Keratinocyte (primary cell): ENCODE results near the gene TMPRSS4. TPM values are rescaled to one million over a fixed set of nuclear protein-coding genes. Genes with fewer than 3 reads are reported as not detected.
A peak's percentile ranks its signal among the peaks of the same experiment; 100 is the strongest.

ENCODE experiments used
- DNase-seq: peaks from one replicate; pipeline ENCODE4 v3.0.0-alpha.2; 2011; ENCODE audit warnings: low read depth, missing footprints, low spot score
- FAIRE-seq: peaks from 2 replicates; lab custom pipeline; 2011; peaks lifted over from hg19 to GRCh38; lab: Jason Lieb, UNC
- H2AFZ ChIP-seq: 2 replicates; pipeline ENCODE4 v1.6.0; 2012; ENCODE audit warnings: low read length, control low read depth, inconsistent platforms; ENCODE audit not compliant: control insufficient read depth
- H3K27ac ChIP-seq: 2 replicates; pipeline ENCODE4 v1.5.1; 2011; ENCODE audit warnings: low read length; ENCODE audit not compliant: control insufficient read depth, insufficient read depth
- H3K27me3 ChIP-seq: 3 replicates; pipeline ENCODE4 v1.6.0; 2011; ENCODE audit warnings: low read length; ENCODE audit not compliant: control insufficient read depth, insufficient read depth; ENCODE audit errors: extremely low read depth
- H3K36me3 ChIP-seq, 2 experiments: 2 replicates in 1 of 2; 3 replicates in 1 of 2; pipeline ENCODE4 v1.5.1; 2011; ENCODE audit warnings: low read length in 2 of 2, mild to moderate bottlenecking in 1 of 2; ENCODE audit not compliant: control insufficient read depth in 2 of 2, insufficient read depth in 2 of 2; ENCODE audit errors: extremely low read depth in 1 of 2
- H3K4me1 ChIP-seq: 3 replicates; pipeline ENCODE4 v1.5.1; 2011; ENCODE audit warnings: low read length; ENCODE audit not compliant: control insufficient read depth, insufficient read depth; ENCODE audit errors: extremely low read depth
- H3K4me2 ChIP-seq: 3 replicates; pipeline ENCODE4 v1.6.0; 2011; ENCODE audit warnings: low read depth, low read length; ENCODE audit not compliant: control insufficient read depth, insufficient read depth; ENCODE audit errors: extremely low read depth
- H3K4me3 ChIP-seq, 3 experiments: fragments of 200-600 bp in 1 of 3; sonication (generic) in 1 of 3; 2 replicates in 2 of 3; 3 replicates in 1 of 3; pipeline ENCODE4 v1.5.1; 2011 to 2016; ENCODE audit warnings: low read length in 3 of 3, mild to moderate bottlenecking in 3 of 3, control low read depth in 2 of 3, inconsistent platforms in 1 of 3, low read depth in 1 of 3, mixed read lengths in 1 of 3, mixed run types in 1 of 3, moderate library complexity in 1 of 3; ENCODE audit not compliant: control insufficient read depth in 2 of 3, insufficient read depth in 2 of 3; ENCODE audit errors: extremely low read depth in 1 of 3
- H3K79me2 ChIP-seq: 2 replicates; pipeline ENCODE4 v1.6.0; 2012; ENCODE audit warnings: low read length; ENCODE audit not compliant: control insufficient read depth, insufficient read depth
- H3K9ac ChIP-seq: 3 replicates; pipeline ENCODE4 v1.6.0; 2011; ENCODE audit warnings: low read length; ENCODE audit not compliant: control insufficient read depth, insufficient read depth; ENCODE audit errors: extremely low read depth
- H3K9me1 ChIP-seq: 3 replicates; pipeline ENCODE4 v1.6.0; 2011; ENCODE audit warnings: low read length; ENCODE audit not compliant: control insufficient read depth, insufficient read depth; ENCODE audit errors: extremely low read depth
- H3K9me3 ChIP-seq: 2 replicates; pipeline ENCODE4 v1.5.1; 2012; ENCODE audit warnings: low read depth, low read length; ENCODE audit not compliant: control insufficient read depth
- H4K20me1 ChIP-seq: 3 replicates; pipeline ENCODE4 v1.6.0; 2011; ENCODE audit warnings: low read length; ENCODE audit not compliant: control insufficient read depth, insufficient read depth; ENCODE audit errors: extremely low read depth
- CTCF ChIP-seq, 3 experiments: IDR thresholded peaks in 1 of 3; conservative IDR thresholded peaks in 1 of 3; optimal IDR thresholded peaks in 1 of 3; 2 replicates in 2 of 3; 3 replicates in 1 of 3; pipeline versions ENCODE3 to v1.5.1; 2011; ENCODE audit warnings: low read length in 3 of 3, mild to moderate bottlenecking in 3 of 3, moderate library complexity in 2 of 3, control low read depth in 1 of 3, inconsistent platforms in 1 of 3; ENCODE audit not compliant: insufficient read depth in 2 of 3; ENCODE audit errors: extremely low read depth in 1 of 3
- EZH2 ChIP-seq: IDR thresholded peaks from one replicate; pipeline ENCODE4 v1.6.1; 2012; ENCODE audit warnings: inconsistent platforms, mild to moderate bottlenecking, low read length, moderate library complexity
- dilution Hi-C: fragments of 300-500 bp; cut with MboI; formaldehyde crosslinking; loops from one replicate; pipeline ENCODE4 v1.7.0; 2020; ENCODE audit warnings: low sequenced_read_pairs; ENCODE audit not compliant: extremely low pct_ligation_motif_present
- polyA plus RNA-seq, 5 experiments: library from polyadenylated mRNA; depleted of rRNA in 3 of 5; stranded (reverse) in 3 of 5; stranded (forward) in 1 of 5; unstranded in 1 of 5; fragments of >200 nt; gene quantifications; 1 replicate in 1 of 5; 2 replicates in 3 of 5; 3 replicates in 1 of 5; pipeline versions ENCODE4 v1.2.1 to v1.2.3, GENCODE V29; 2011 to 2012; ENCODE audit warnings: missing spikeins in 2 of 5, low read depth in 1 of 5, low replicate concordance in 1 of 5

TMPRSS4 gene
- polyA plus RNA-seq, 1 donor (not counting 4 experiments of a cell fraction or from before 2014, with no cell fraction given) = 1.2 TPM

- H3K27ac ChIP-seq = no peak overlapping the region
- no peak overlapping the region for H3K4me2 ChIP-seq
Measured at GRCh38 chr11:118088531-118088930, 11.7 kb downstream of the TMPRSS4 start.

GRCh38 chr11:118090545-118091162, 13.8 kb downstream of the TMPRSS4 start:
- no peak overlapping the region for H3K4me3 ChIP-seq
- TF ChIP-seq EZH2 = no peak
- no peak for TF ChIP-seq CTCF (optimal IDR thresholded peaks at IDR 0.05 in 1 of 3, IDR thresholded peaks at IDR 0.05 in 1 of 3, conservative IDR thresholded peaks at IDR 0.05 in 1 of 3; ENCODE audit: extremely low read depth in 1 of 3, insufficient read depth in 2 of 3, low read length in 3 of 3)
- FAIRE-seq = no peak
- no peaks in the 10 kb centered on the region for H3K36me3 ChIP-seq
- H3K9me1 ChIP-seq = no peaks in the 10 kb centered on the region
- H3K4me2 ChIP-seq = peak overlapping the region; percentile 33
- H2AFZ ChIP-seq = no peak overlapping the region
- no peak for DNase-seq
- no peaks in the 10 kb centered on the region for H3K79me2 ChIP-seq
- H3K27me3 ChIP-seq = no peaks in the 10 kb centered on the region
- no peak overlapping the region for H3K9ac ChIP-seq
- dilution Hi-C loops = no loop called here
- no peaks in the 10 kb centered on the region for H4K20me1 ChIP-seq
- peaks cover 8% of the 10 kb centered on the region for H3K4me1 ChIP-seq
- peaks cover 20% of the 10 kb centered on the region for H3K9me3 ChIP-seq
- no peak overlapping the region for H3K27ac ChIP-seq

More at GRCh38 chr11:118088531-118088930, 11.7 kb downstream of the TMPRSS4 start:
- H2AFZ ChIP-seq = no peak overlapping the region
- DNase-seq (no peak), FAIRE-seq (no peak)
- H3K4me3 ChIP-seq = no peak overlapping the region
- H3K9me1 ChIP-seq = no peaks in the 10 kb centered on the region
- no peak for TF ChIP-seq EZH2
- no peak for TF ChIP-seq CTCF (optimal IDR thresholded peaks at IDR 0.05 in 1 of 3, IDR thresholded peaks at IDR 0.05 in 1 of 3, conservative IDR thresholded peaks at IDR 0.05 in 1 of 3; ENCODE audit: extremely low read depth in 1 of 3, insufficient read depth in 2 of 3, low read length in 3 of 3)
- no peaks in the 10 kb centered on the region for H3K27me3 ChIP-seq
- H3K9ac ChIP-seq = no peak overlapping the region
- no peaks in the 10 kb centered on the region for H4K20me1 ChIP-seq
- H3K9me3 ChIP-seq = peaks cover 21% of the 10 kb centered on the region
- H3K36me3 ChIP-seq = no peaks in the 10 kb centered on the region
- peaks cover 8% of the 10 kb centered on the region for H3K4me1 ChIP-seq
- H3K79me2 ChIP-seq = no peaks in the 10 kb centered on the region
- dilution Hi-C loops = no loop called here
